Measurements from ENCODE around the gene GPR75.

The GPR75 gene

DNA sequence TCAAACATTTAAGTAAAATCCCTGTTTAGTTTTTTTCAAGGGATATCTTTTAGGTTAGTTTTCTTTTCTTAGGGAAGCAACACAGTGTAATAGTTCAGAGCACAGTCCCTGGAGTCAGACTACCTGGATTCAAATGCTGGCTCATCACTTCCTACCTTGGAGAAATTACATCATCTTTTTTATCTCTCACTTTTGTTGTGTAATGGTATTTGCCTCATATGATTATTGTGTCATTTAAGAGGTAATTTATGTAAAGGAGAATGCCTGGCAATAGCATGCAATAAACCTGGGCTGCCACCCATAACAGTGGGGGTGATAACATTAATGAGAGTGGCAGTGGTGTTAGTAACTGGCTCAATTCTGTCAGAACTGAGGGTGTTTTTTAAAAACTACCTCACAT lies 46.6 kb downstream of the GPR75 start:
- no peaks in the 10 kb centered on the region for H3K9me3 ChIP-seq (ENCODE audit: severe bottlenecking)
- H3K4me3 ChIP-seq (ENCODE audit: low read depth, low read length), result no peak overlapping the region
- H3K27me3 ChIP-seq (ENCODE audit: insufficient read depth, low read depth, severe bottlenecking), result no peaks in the 10 kb centered on the region
- no peak overlapping the region for H3K27ac ChIP-seq
- peaks cover 76% of the 10 kb centered on the region for H3K36me3 ChIP-seq
- no peak for TF ChIP-seq CTCF (IDR thresholded peaks at IDR 0.05; ENCODE audit: low read depth, low read length)
- no peak for DNase-seq

DNA sequence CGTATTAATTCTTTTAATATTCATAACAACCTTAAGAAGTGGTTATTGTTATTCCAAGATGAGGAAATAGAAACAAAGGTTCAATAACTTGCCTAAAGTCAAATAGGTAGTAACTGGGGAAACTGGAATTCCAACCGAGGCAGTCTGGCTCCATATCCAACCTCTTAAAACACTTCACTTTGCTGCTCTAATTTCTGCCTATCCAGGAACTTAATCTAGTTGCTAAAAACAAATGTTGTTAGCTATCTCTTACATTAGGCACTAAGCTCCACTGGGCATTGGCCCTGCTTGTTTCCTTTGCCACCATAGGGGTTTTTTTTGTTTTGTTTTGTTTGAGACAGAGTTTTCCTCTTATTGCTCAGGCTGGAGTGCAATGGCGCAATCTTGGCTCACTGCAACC lies 48.2 kb downstream of the GPR75 start:
- Histone ChIP-seq H3K27me3 (ENCODE audit: insufficient read depth, low read depth, severe bottlenecking) (no peaks in the 10 kb centered on the region), H3K36me3 (peaks cover 86% of the 10 kb centered on the region), H3K4me3 (ENCODE audit: low read depth, low read length) (no peak overlapping the region), H3K27ac (no peak overlapping the region), H3K9me3 (ENCODE audit: severe bottlenecking) (no peaks in the 10 kb centered on the region)
- no peak for DNase-seq
- no peak for TF ChIP-seq CTCF (IDR thresholded peaks at IDR 0.05; ENCODE audit: low read depth, low read length)
